Retinal pigment epithelial cell (primary cell): ENCODE results near the gene UBE2L6.
A peak's percentile ranks its signal among the peaks of the same experiment; 100 is the strongest.

Source experiments
- DNase-seq: peaks from one replicate; pipeline ENCODE4 v3.0.0-alpha.2; 2010; ENCODE audit warnings: low read depth
- H3K4me3 ChIP-seq: 2 replicates; pipeline ENCODE4 v1.5.1; 2011; ENCODE audit warnings: mild to moderate bottlenecking, low read length, control low read depth, moderate library complexity
- CTCF ChIP-seq: conservative IDR thresholded peaks from 2 replicates; pipeline ENCODE4 v1.5.1; 2011; ENCODE audit warnings: low read depth, low read length, control low read depth, inconsistent platforms

UBE2L6 gene

GRCh38 chr11:57568330-57568766 is 876 bp upstream of the UBE2L6 start:
- peak; percentile 97 for TF ChIP-seq CTCF
- DNase-seq = no peak
- H3K4me3 ChIP-seq = peak overlapping the region; percentile 70

GRCh38 chr11:57566905-57567514 is 462 bp downstream of the UBE2L6 start:
- no peak for DNase-seq
- TF ChIP-seq CTCF = no peak
- H3K4me3 ChIP-seq = peak overlapping the region; percentile 70

GRCh38 chr11:57566005-57566904 is 1.2 kb downstream of the UBE2L6 start:
- DNase-seq = no peak
- no peak overlapping the region for H3K4me3 ChIP-seq
- TF ChIP-seq CTCF = no peak

- DNase-seq = no peak
- H3K4me3 ChIP-seq = no peak overlapping the region
- TF ChIP-seq CTCF = peak; percentile 20
These were observed 4.9 kb downstream of the UBE2L6 start for GRCh38 chr11:57562596-57562995.

- no peak for TF ChIP-seq CTCF
- no peak for DNase-seq
- H3K4me3 ChIP-seq = no peak overlapping the region
These were observed 7.3 kb downstream of the UBE2L6 start for GRCh38 chr11:57560146-57560545.

GRCh38 chr11:57556041-57556440 is 11.4 kb downstream of the UBE2L6 start:
- TF ChIP-seq CTCF = no peak
- no peak overlapping the region for H3K4me3 ChIP-seq

GRCh38 chr11:57555393-57555792 is 12.1 kb downstream of the UBE2L6 start:
- TF ChIP-seq CTCF = no peak
- no peak for DNase-seq

More at GRCh38 chr11:57556041-57556440, 11.4 kb downstream of the UBE2L6 start:
- no peak for DNase-seq

More at GRCh38 chr11:57555393-57555792, 12.1 kb downstream of the UBE2L6 start:
- H3K4me3 ChIP-seq = no peak overlapping the region
